Gastrocnemius medialis (tissue), 4 donors: ENCODE results near the gene SPINDOC.

Experiments used
- CTCF ChIP-seq, 5 experiments: fragments of 450-650 bp in 3 of 5; fragments of 200-600 bp in 2 of 5; sonication (generic) in 2 of 5; IDR thresholded peaks in 4 of 5; conservative IDR thresholded peaks in 1 of 5; 1 replicate in 4 of 5; 2 replicates in 1 of 5; pipeline ENCODE4 v1.5.1; 2016 to 2019; ENCODE audit warnings: antibody characterized with exemption in 5 of 5, mild to moderate bottlenecking in 3 of 5, moderate library complexity in 3 of 5
- POLR2A ChIP-seq, 2 donors: fragments of 450-650 bp; IDR thresholded peaks; one replicate each; pipeline ENCODE4 v1.6.1; 2017; ENCODE audit warnings: antibody characterized with exemption in 2 of 2, mild to moderate bottlenecking in 2 of 2, moderate library complexity in 2 of 2

GRCh38 chr11:63813035-63813562, at the start of gene SPINDOC:
- TF ChIP-seq CTCF (IDR thresholded peaks at IDR 0.05 in 4 of 5, conservative IDR thresholded peaks at IDR 0.05 in 1 of 5) (no peak), POLR2A (IDR thresholded peaks at IDR 0.05) (peak; percentile 56 to 80)
